ENCODE data around the gene NOC3L. TPM values are rescaled to one million over a fixed set of nuclear protein-coding genes. Genes with fewer than 3 reads are reported as not detected.
"Not testable (repeated sequence)": the region's sequence is repeated elsewhere in the genome, so short reads cannot be mapped to it uniquely, and the experiment has no call there.

NOC3L gene
- total RNA-seq, result 8.1 TPM
- long read RNA-seq, transcript NOC3L-201 (21 exons, 3,455 nt), result major isoform, 5 of 5 reads
- long read RNA-seq, partial matches to known transcripts, result 0 of 5 reads
- long read RNA-seq, other reads (novel, unspliced or antisense), result 0 of 5 reads

GRCh38 chr10:94362360-94363250, at the start of gene NOC3L:
TSS of gene NOC3L (minus strand) at chr10:94362939. CDS start at chr10:94362838, 101 bp downstream.
- peak; percentile 97 for DNase-seq (ENCODE audit: missing footprints)
- intact Hi-C loops (cut with DNase I), result loop anchor here (2.0 kb wide), 2 partner anchors 40 to 80 kb away; partner anchors contain the start of gene TBC1D12
- peak; percentile 100 for ATAC-seq

GRCh38 chr10:94412449-94412848, 49.7 kb upstream of the NOC3L start:
- no peak for DNase-seq (ENCODE audit: missing footprints)
- ATAC-seq, result no peak
- intact Hi-C loops (cut with DNase I), result no loop called here

GRCh38 chr10:94411304-94411703, 48.6 kb upstream of the NOC3L start:
- ATAC-seq (no peak), DNase-seq (ENCODE audit: missing footprints) (no peak)
- intact Hi-C loops (cut with DNase I), result no loop called here

GRCh38 chr10:94409021-94409657, 46.4 kb upstream of the NOC3L start:
- intact Hi-C loops (cut with DNase I), result no loop called here
- ATAC-seq, result no peak
- DNase-seq (ENCODE audit: missing footprints), result no peak

- DNase-seq (ENCODE audit: missing footprints) (no peak), ATAC-seq (no peak)
- intact Hi-C loops (cut with DNase I), result no loop called here
Measured at GRCh38 chr10:94407668-94408067, 44.9 kb upstream of the NOC3L start.

GRCh38 chr10:94405406-94405805, 42.7 kb upstream of the NOC3L start:
- no peak for ATAC-seq
- intact Hi-C loops (cut with DNase I), result no loop called here
- no peak for DNase-seq (ENCODE audit: missing footprints)

GRCh38 chr10:94403380-94404213, 40.9 kb upstream of the NOC3L start:
- DNase-seq (ENCODE audit: missing footprints) (peak; percentile 82), ATAC-seq (peak; percentile 17)
- intact Hi-C loops (cut with DNase I), result loop anchor here (2.0 kb wide), 1 partner anchor 41 kb away; the partner anchor contains the start of gene NOC3L

GRCh38 chr10:94402843-94403379, 40.2 kb upstream of the NOC3L start:
- peak; percentile 30 for ATAC-seq
- no peak for DNase-seq (ENCODE audit: missing footprints)
- intact Hi-C loops (cut with DNase I), result loop anchor here (2.0 kb wide), 1 partner anchor 40 kb away; the partner anchor contains the start of gene NOC3L

- intact Hi-C loops (cut with DNase I), result loop anchor here (2.0 kb wide), 1 partner anchor 40 kb away; the partner anchor contains the start of gene NOC3L
- peak; percentile 99 for ATAC-seq
- DNase-seq (ENCODE audit: missing footprints), result peak; percentile 97
Measured at GRCh38 chr10:94402204-94402842, 39.6 kb upstream of the NOC3L start, which contains the start of gene TBC1D12. TSS of gene TBC1D12 (plus strand) at chr10:94402541. CDS start at chr10:94402614, 73 bp downstream.

GRCh38 chr10:94398762-94399161, 36.0 kb upstream of the NOC3L start:
- intact Hi-C loops (cut with DNase I), result no loop called here

GRCh38 chr10:94397549-94398370, 35.0 kb upstream of the NOC3L start:
- DNase-seq (ENCODE audit: missing footprints) (no peak), ATAC-seq (no peak)

More at GRCh38 chr10:94398762-94399161, 36.0 kb upstream of the NOC3L start:
- no peak for ATAC-seq
- DNase-seq (ENCODE audit: missing footprints), result no peak

GRCh38 chr10:94392117-94392516, 29.4 kb upstream of the NOC3L start:
- intact Hi-C loops (cut with DNase I); DNase-seq (ENCODE audit: missing footprints); ATAC-seq: not testable (repeated sequence)

More at GRCh38 chr10:94397549-94398370, 35.0 kb upstream of the NOC3L start:
- intact Hi-C loops (cut with DNase I), result no loop called here

- DNase-seq (ENCODE audit: missing footprints); ATAC-seq; intact Hi-C loops (cut with DNase I): not testable (repeated sequence)
Measured at GRCh38 chr10:94385733-94386132, 23.0 kb upstream of the NOC3L start.

- no peak for ATAC-seq
- DNase-seq (ENCODE audit: missing footprints), result no peak
- intact Hi-C loops (cut with DNase I), result no loop called here
Measured at GRCh38 chr10:94383530-94383929, 20.8 kb upstream of the NOC3L start.

- ATAC-seq (no peak), DNase-seq (ENCODE audit: missing footprints) (no peak)
- intact Hi-C loops (cut with DNase I), result no loop called here
Measured at GRCh38 chr10:94376865-94377264, 14.1 kb upstream of the NOC3L start.

- no peak for ATAC-seq
- intact Hi-C loops (cut with DNase I), result no loop called here
- DNase-seq (ENCODE audit: missing footprints), result no peak
Measured at GRCh38 chr10:94375374-94375773, 12.6 kb upstream of the NOC3L start.

GRCh38 chr10:94370501-94370900, 7.8 kb upstream of the NOC3L start:
- ATAC-seq, result no peak
- no peak for DNase-seq (ENCODE audit: missing footprints)
- intact Hi-C loops (cut with DNase I), result no loop called here
